Cardiac muscle cell (in vitro differentiated cells and primary cell): ENCODE data around the gene NUP85. TPM values are rescaled to one million over a fixed set of nuclear protein-coding genes. Genes with fewer than 3 reads are reported as not detected.

Source experiments
- DNase-seq, 2 donors: peaks; one replicate each; pipeline versions ENCODE4 v3.0.0 to v3.0.0-alpha.2; 2010 to 2017; ENCODE audit warnings: low read depth in 1 of 2, low spot score in 1 of 2
- H3K27ac ChIP-seq: fragments of 200-600 bp; sonication (generic); 2 replicates; pipeline ENCODE4 v1.5.1; 2016
- H3K27me3 ChIP-seq: fragments of 200-600 bp; sonication (generic); 2 replicates; pipeline ENCODE4 v1.6.0; 2016; ENCODE audit warnings: control low read depth
- H3K36me3 ChIP-seq: fragments of 200-600 bp; sonication (generic); 2 replicates; pipeline ENCODE4 v1.5.1; 2016; ENCODE audit warnings: control low read depth
- H3K4me1 ChIP-seq: fragments of 200-600 bp; sonication (generic); 2 replicates; pipeline ENCODE4 v1.8.1; 2017; ENCODE audit warnings: low read depth, mild to moderate bottlenecking, mixed run types
- H3K4me3 ChIP-seq: fragments of 200-600 bp; sonication (generic); 2 replicates; pipeline ENCODE4 v1.5.1; 2016; ENCODE audit warnings: mild to moderate bottlenecking
- H3K9me3 ChIP-seq: fragments of 200-600 bp; sonication (generic); 2 replicates; pipeline ENCODE4 v1.5.1; 2017; ENCODE audit warnings: low read depth, mild to moderate bottlenecking, control low read depth
- polyA plus RNA-seq: library from polyadenylated mRNA; unstranded; fragments of >200 nt; fragmentation: Nextera tagmentation; extraction: Ambion mirVana; gene quantifications from 2 replicates; pipeline ENCODE4 v1.2.1, GENCODE V29; 2016
- total RNA-seq: library from RNA; depleted of rRNA; stranded (reverse); fragments of >200 nt; gene quantifications from 2 replicates; pipeline ENCODE4 v1.2.3, GENCODE V29; 2016
- TF ChIP-seq, protein P1 (sequence below): IDR thresholded peaks from 2 replicates; pipeline ENCODE4 v1.5.1; 2012; ENCODE audit warnings: low read depth, mild to moderate bottlenecking, low read length

NUP85 gene
- total and polyA plus RNA-seq, 2 experiments from 2014 or later = 23.4 to 51.9 TPM

DNA sequence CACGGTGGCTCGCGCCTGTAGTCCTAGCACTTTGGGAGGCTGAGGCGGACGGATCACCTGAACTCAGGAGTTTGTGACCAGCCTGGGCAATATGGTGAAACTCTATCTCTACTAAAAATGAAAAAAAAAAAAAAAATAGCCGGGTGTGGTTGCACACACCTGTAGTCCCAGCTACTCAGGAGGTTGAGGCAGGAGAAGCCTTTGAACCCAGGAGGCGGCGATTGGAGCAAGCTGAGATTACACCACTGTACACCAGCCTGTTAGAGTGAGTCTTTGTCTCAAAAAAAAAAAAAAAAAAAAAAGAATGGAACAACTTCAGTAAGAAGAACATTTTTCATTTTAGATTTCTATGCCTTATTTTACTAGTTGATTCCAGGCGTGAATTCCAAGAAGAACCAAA is 2.7 kb downstream of the NUP85 start:
- TF ChIP-seq, protein P1, sequence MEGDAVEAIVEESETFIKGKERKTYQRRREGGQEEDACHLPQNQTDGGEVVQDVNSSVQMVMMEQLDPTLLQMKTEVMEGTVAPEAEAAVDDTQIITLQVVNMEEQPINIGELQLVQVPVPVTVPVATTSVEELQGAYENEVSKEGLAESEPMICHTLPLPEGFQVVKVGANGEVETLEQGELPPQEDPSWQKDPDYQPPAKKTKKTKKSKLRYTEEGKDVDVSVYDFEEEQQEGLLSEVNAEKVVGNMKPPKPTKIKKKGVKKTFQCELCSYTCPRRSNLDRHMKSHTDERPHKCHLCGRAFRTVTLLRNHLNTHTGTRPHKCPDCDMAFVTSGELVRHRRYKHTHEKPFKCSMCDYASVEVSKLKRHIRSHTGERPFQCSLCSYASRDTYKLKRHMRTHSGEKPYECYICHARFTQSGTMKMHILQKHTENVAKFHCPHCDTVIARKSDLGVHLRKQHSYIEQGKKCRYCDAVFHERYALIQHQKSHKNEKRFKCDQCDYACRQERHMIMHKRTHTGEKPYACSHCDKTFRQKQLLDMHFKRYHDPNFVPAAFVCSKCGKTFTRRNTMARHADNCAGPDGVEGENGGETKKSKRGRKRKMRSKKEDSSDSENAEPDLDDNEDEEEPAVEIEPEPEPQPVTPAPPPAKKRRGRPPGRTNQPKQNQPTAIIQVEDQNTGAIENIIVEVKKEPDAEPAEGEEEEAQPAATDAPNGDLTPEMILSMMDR = no peak
- H3K27ac ChIP-seq = no peak overlapping the region

DNA sequence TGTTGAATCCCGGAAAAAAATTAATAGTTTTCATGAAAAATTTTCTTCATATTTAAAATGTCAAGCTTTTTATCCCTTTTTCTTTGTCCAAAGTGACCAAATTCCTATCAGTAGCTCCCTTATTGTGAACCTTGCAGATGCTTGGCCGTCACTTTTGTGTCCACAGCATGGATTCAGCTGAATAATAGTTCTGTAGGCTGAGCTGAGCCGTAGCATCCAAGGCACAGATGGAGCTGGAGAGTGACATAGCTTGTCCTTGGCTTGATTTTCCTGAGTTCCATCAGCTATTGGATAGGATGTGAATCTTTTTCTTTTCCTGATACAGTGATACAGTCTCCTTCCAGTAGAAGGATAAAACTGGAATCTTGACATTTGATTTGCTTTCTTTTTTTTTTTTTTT is 3.6 kb downstream of the NUP85 start:
- TF ChIP-seq, protein P1 = no peak
- Histone ChIP-seq H3K27me3 (no peaks in the 10 kb centered on the region), H3K27ac (no peak overlapping the region)

More for the DNA sequence above, 2.7 kb downstream of the NUP85 start:
- no peaks in the 10 kb centered on the region for H3K27me3 ChIP-seq
- peaks cover 25% of the 10 kb centered on the region for H3K36me3 ChIP-seq
- H3K4me3 ChIP-seq = no peak overlapping the region
- peaks cover 5% of the 10 kb centered on the region for H3K4me1 ChIP-seq
- no peak for DNase-seq
- H3K9me3 ChIP-seq = no peaks in the 10 kb centered on the region

DNA sequence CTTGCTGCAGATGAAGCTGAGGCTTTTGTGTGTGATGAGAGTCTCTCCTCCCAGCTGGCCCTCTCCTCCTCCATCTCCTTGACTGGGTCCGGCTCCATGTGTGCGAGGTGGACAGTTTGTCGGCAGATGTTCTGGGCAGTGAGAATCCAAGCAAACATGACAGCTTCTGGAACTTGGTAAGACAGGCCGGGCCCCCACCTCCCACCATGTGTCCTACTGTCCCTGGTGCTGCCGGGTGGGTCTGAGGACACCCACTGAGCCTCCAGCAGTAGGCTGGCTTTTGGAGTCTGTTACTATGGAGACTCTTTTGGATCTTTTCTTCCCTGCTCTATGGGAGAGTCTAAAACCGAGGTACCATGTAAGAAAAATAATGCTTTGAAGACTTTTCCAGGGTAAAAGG is 12.7 kb downstream of the NUP85 start:
- Histone ChIP-seq H3K9me3 (no peaks in the 10 kb centered on the region), H3K4me1 (no peaks in the 10 kb centered on the region), H3K27ac (no peak overlapping the region), H3K4me3 (no peak overlapping the region), H3K36me3 (peaks cover 28% of the 10 kb centered on the region), H3K27me3 (no peaks in the 10 kb centered on the region)
- DNase-seq = no peak
- TF ChIP-seq, protein P1 = no peak

More for the DNA sequence above, 3.6 kb downstream of the NUP85 start:
- Histone ChIP-seq H3K9me3 (no peaks in the 10 kb centered on the region), H3K4me1 (peaks cover 5% of the 10 kb centered on the region), H3K36me3 (peaks cover 29% of the 10 kb centered on the region), H3K4me3 (no peak overlapping the region)
- no peak for DNase-seq

DNA sequence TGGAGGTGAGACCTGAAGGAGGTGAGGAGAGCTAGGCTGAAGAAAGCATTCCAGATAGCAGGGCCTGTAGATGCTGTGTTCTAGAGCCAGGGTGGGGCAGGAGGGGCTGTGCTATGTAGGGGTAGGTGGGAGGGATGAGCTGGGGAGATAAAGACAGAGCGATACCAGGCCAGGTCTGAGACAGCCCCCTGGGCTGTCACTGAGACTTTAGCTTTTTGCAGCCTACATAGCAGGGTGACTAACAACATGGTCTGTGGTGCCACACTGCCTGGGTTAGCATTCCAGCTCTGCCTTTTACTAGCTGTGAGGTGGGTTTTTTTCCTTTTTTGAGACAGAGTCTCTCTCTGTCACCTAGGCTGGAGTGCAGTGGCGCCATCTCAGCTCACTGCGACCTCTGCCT is 14.3 kb downstream of the NUP85 start:
- no peak for DNase-seq
- Histone ChIP-seq H3K9me3 (no peaks in the 10 kb centered on the region), H3K4me3 (no peak overlapping the region), H3K36me3 (peaks cover 23% of the 10 kb centered on the region), H3K4me1 (no peaks in the 10 kb centered on the region), H3K27ac (no peak overlapping the region), H3K27me3 (no peaks in the 10 kb centered on the region)
- TF ChIP-seq, protein P1 = no peak

DNA sequence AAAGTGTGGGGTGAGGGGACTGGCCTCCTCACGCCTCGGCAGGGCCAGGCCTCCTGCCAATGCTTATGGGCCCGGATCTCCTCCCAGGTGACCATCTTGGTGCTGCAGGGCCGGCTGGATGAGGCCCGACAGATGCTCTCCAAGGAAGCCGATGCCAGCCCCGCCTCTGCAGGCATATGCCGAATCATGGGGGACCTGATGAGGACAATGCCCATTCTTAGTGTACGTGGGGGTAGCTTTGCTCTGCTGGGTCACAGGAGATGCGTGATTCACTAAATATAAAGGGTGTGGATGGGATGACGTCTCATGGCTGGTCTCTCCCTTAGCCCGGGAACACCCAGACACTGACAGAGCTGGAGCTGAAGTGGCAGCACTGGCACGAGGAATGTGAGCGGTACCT is 19.5 kb downstream of the NUP85 start:
- Histone ChIP-seq H3K4me1 (no peaks in the 10 kb centered on the region), H3K9me3 (no peaks in the 10 kb centered on the region), H3K4me3 (no peak overlapping the region), H3K36me3 (peaks cover 32% of the 10 kb centered on the region), H3K27ac (no peak overlapping the region), H3K27me3 (no peaks in the 10 kb centered on the region)
- TF ChIP-seq, protein P1 = no peak
- DNase-seq = no peak

DNA sequence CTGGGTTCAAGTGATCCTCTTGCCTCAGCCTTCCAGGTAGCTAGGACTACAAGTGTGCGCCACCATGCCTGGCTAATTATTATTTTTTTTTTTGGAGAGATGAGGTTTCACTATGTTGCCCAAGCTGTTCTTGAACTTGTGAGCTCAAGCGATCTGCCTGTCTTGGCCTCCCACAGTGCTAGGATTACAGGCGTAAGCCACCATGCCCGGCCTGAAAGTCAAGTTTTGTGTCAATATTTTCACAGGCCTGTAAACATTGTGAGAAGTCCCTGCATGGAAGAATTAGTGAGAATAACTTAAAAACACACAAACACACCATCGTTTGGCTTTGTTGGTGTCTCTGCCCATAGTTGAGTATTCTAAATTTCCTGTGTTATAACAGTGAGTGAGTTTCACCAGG is 22.2 kb downstream of the NUP85 start:
- TF ChIP-seq, protein P1 = no peak
- DNase-seq = no peak
- Histone ChIP-seq H3K9me3 (no peaks in the 10 kb centered on the region), H3K27ac (no peak overlapping the region), H3K27me3 (no peaks in the 10 kb centered on the region), H3K4me3 (no peak overlapping the region), H3K36me3 (peaks cover 50% of the 10 kb centered on the region), H3K4me1 (no peaks in the 10 kb centered on the region)
